Endothelial cell of coronary artery (primary cell): ENCODE measurements around the gene PLA2G2A. TPM values are rescaled to one million over a fixed set of nuclear protein-coding genes. Genes with fewer than 3 reads are reported as not detected.

Experiments
- total RNA-seq: library from RNA; depleted of rRNA; stranded (reverse); fragments of >200 nt; gene quantifications from 2 replicates; pipeline ENCODE4 v1.2.3, GENCODE V29; 2014

Gene PLA2G2A, protein sequence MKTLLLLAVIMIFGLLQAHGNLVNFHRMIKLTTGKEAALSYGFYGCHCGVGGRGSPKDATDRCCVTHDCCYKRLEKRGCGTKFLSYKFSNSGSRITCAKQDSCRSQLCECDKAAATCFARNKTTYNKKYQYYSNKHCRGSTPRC
- not detected in 2 replicates for total RNA-seq

GRCh38 chr1:19979494-19979977 is at the start of gene PLA2G2A:
Gene PLA2G2A (minus strand): TSS chr1:19979618. CDS start chr1:19978773, 845 bp downstream.

Other genes starting within 250 kb of the PLA2G2A start
- 6.5 and 6.9 TPM in 2 replicates for gene TMCO4, start 179.7 kb downstream of the PLA2G2A start, total RNA-seq
- not detected in 2 replicates for gene RNF186, start 164.3 kb downstream of the PLA2G2A start, total RNA-seq
- gene OTUD3, start 97.2 kb downstream of the PLA2G2A start, total RNA-seq = 6.2 and 6.7 TPM in 2 replicates
- not detected in 2 replicates for gene PLA2G2E, start 56.0 kb downstream of the PLA2G2A start, total RNA-seq
- gene PLA2G5, start 90.6 kb upstream of the PLA2G2A start, total RNA-seq = 0.63 and 1.4 TPM in 2 replicates
- not detected in 2 replicates for gene PLA2G2D, start 139.9 kb upstream of the PLA2G2A start, total RNA-seq
- not detected in 2 replicates for gene PLA2G2F, start 159.7 kb upstream of the PLA2G2A start, total RNA-seq
- gene UBXN10, start 206.5 kb upstream of the PLA2G2A start, total RNA-seq = under 0.01 TPM in 1 of 2 replicates, not detected in the other
- not detected in 2 replicates for gene PLA2G2C, start 206.9 kb upstream of the PLA2G2A start, total RNA-seq